Suprapubic skin (tissue), 4 donors: Measurements from ENCODE around the gene TXLNB.

Experiments
- POLR2A ChIP-seq, 2 donors: fragments of 450-650 bp; IDR thresholded peaks; one replicate each; pipeline ENCODE4 v1.6.1; 2017; ENCODE audit warnings: antibody characterized with exemption in 2 of 2, mild to moderate bottlenecking in 2 of 2, moderate library complexity in 2 of 2
- POLR2AphosphoS5 ChIP-seq, 3 donors: sonication (generic); formaldehyde crosslinking; IDR thresholded peaks; one replicate each; pipeline ENCODE4 v1.6.1; 2017; ENCODE audit warnings: antibody characterized with exemption in 3 of 3
- TF ChIP-seq, protein P1 (sequence below), 2 donors: fragments of 200-600 bp in 1 of 2; fragments of 450-650 bp in 1 of 2; sonication (generic) in 1 of 2; IDR thresholded peaks; one replicate each; pipeline ENCODE4 v1.5.1; 2016 to 2019; ENCODE audit warnings: antibody characterized with exemption in 2 of 2, mild to moderate bottlenecking in 1 of 2, moderate library complexity in 1 of 2

DNA sequence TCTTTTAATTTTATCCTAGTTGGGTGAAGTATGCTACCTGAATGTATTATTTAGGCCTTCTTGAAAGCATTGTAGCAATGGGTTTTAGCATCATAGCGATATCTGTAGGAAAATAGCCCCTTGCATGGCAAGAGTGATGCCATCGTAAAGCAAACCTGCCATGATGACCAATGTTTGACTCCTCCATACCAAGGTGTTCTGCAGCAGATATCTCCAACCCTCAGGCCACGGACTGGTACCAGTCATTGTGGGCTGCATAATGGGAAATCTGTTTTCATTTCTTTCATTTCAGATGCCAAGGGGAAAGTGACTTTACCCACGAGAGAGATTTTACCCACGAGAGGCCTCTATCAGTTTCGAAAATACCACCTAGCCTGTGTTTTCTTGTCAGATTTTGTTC lies 6.2 kb downstream of the TXLNB start:
- TF ChIP-seq, protein P1, sequence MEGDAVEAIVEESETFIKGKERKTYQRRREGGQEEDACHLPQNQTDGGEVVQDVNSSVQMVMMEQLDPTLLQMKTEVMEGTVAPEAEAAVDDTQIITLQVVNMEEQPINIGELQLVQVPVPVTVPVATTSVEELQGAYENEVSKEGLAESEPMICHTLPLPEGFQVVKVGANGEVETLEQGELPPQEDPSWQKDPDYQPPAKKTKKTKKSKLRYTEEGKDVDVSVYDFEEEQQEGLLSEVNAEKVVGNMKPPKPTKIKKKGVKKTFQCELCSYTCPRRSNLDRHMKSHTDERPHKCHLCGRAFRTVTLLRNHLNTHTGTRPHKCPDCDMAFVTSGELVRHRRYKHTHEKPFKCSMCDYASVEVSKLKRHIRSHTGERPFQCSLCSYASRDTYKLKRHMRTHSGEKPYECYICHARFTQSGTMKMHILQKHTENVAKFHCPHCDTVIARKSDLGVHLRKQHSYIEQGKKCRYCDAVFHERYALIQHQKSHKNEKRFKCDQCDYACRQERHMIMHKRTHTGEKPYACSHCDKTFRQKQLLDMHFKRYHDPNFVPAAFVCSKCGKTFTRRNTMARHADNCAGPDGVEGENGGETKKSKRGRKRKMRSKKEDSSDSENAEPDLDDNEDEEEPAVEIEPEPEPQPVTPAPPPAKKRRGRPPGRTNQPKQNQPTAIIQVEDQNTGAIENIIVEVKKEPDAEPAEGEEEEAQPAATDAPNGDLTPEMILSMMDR (IDR thresholded peaks at IDR 0.05): no peak
- TF ChIP-seq POLR2A (IDR thresholded peaks at IDR 0.05) (no peak), POLR2AphosphoS5 (IDR thresholded peaks at IDR 0.05) (no peak)
